Fibroblast of lung (primary cell): ENCODE results near the gene ARSG. TPM values are rescaled to one million over a fixed set of nuclear protein-coding genes. Genes with fewer than 3 reads are reported as not detected.

Source experiments
- DNase-seq, 2 donors: peaks; one replicate each; pipeline versions ENCODE4 v3.0.0 to v3.0.0-alpha.2; 2010; ENCODE audit warnings: low read depth in 2 of 2
- H2AFZ ChIP-seq: 2 replicates; pipeline ENCODE4 v1.5.1; 2012; ENCODE audit warnings: low read length, control low read depth, inconsistent platforms
- H3K27ac ChIP-seq: 2 replicates; pipeline ENCODE4 v1.5.1; 2011; ENCODE audit warnings: low read length, control low read depth; ENCODE audit not compliant: insufficient read depth
- H3K27me3 ChIP-seq: 2 replicates; pipeline ENCODE4 v1.5.1; 2011; ENCODE audit warnings: mild to moderate bottlenecking, low read length; ENCODE audit not compliant: control insufficient read depth, insufficient read depth
- H3K36me3 ChIP-seq: 2 replicates; pipeline ENCODE4 v1.5.1; 2011; ENCODE audit warnings: low read length; ENCODE audit not compliant: control insufficient read depth, insufficient read depth
- H3K4me1 ChIP-seq: 2 replicates; pipeline ENCODE4 v1.5.1; 2011; ENCODE audit warnings: low read length; ENCODE audit not compliant: control insufficient read depth, insufficient read depth; ENCODE audit errors: extremely low read depth
- H3K4me2 ChIP-seq: 2 replicates; pipeline ENCODE4 v1.5.1; 2011; ENCODE audit warnings: low read length, control low read depth; ENCODE audit not compliant: insufficient read depth; ENCODE audit errors: extremely low read depth
- H3K4me3 ChIP-seq, 4 experiments: fragments of 200-600 bp in 1 of 4; sonication (generic) in 1 of 4; replicated peaks in 1 of 4; 2 replicates each; pipeline ENCODE4 v1.5.1; 2011 to 2016; ENCODE audit warnings: low read length in 4 of 4, low read depth in 3 of 4, mild to moderate bottlenecking in 3 of 4, control low read depth in 2 of 4, inconsistent platforms in 1 of 4, mixed read lengths in 1 of 4; ENCODE audit not compliant: insufficient read depth in 1 of 4; ENCODE audit errors: control extremely low read depth in 1 of 4
- H3K79me2 ChIP-seq: 2 replicates; pipeline ENCODE4 v1.5.1; 2012; ENCODE audit warnings: mild to moderate bottlenecking, low read length, inconsistent platforms; ENCODE audit not compliant: control insufficient read depth, insufficient read depth
- H3K9ac ChIP-seq: 2 replicates; pipeline ENCODE4 v1.5.1; 2011; ENCODE audit warnings: mild to moderate bottlenecking, low read length, control low read depth; ENCODE audit not compliant: insufficient read depth
- H3K9me3 ChIP-seq: 2 replicates; pipeline ENCODE4 v1.5.1; 2012; ENCODE audit warnings: low read depth, low read length; ENCODE audit not compliant: control insufficient read depth, insufficient read depth
- H4K20me1 ChIP-seq: 2 replicates; pipeline ENCODE4 v1.5.1; 2011; ENCODE audit warnings: low read length; ENCODE audit not compliant: control insufficient read depth, insufficient read depth; ENCODE audit errors: extremely low read depth
- CTCF ChIP-seq, 2 donors: IDR thresholded peaks in 1 of 2; conservative IDR thresholded peaks in 1 of 2; 1 replicate in 1 of 2; 2 replicates in 1 of 2; pipeline ENCODE4 v1.5.1; 2011 to 2012; ENCODE audit warnings: low read length in 2 of 2, control low read depth in 1 of 2, inconsistent platforms in 1 of 2, low read depth in 1 of 2, mild to moderate bottlenecking in 1 of 2
- EZH2 ChIP-seq: IDR thresholded peaks from 2 replicates; pipeline ENCODE4 v1.5.1; 2012; ENCODE audit warnings: low read length, control low read depth, mild to moderate bottlenecking; ENCODE audit errors: missing control alignments
- polyA plus RNA-seq, 2 donors: library from polyadenylated mRNA; depleted of rRNA in 1 of 2; stranded (reverse) in 1 of 2; unstranded in 1 of 2; fragments of >200 nt; gene quantifications; 2 replicates each; pipeline ENCODE4 v1.2.1, GENCODE V29; 2011 to 2012; ENCODE audit warnings: missing spikeins in 1 of 2
- total RNA-seq: library from RNA; depleted of rRNA; stranded (reverse); fragments of >200 nt; gene quantifications from 2 replicates; pipeline ENCODE4 v1.2.1, GENCODE V29; 2014

ARSG gene
- total and polyA plus RNA-seq, 2 donors (not counting 1 experiment from before 2014, with no cell fraction given) = 3.5 to 8.1 TPM

GRCh38 chr17:68429881-68430280, 138.6 kb downstream of the ARSG start:
- H3K4me1 ChIP-seq = no peaks in the 10 kb centered on the region
- no peaks in the 10 kb centered on the region for H3K79me2 ChIP-seq
- H3K9me3 ChIP-seq = no peaks in the 10 kb centered on the region
- H3K27me3 ChIP-seq = no peaks in the 10 kb centered on the region
- no peaks in the 10 kb centered on the region for H4K20me1 ChIP-seq
- no peak overlapping the region for H3K9ac ChIP-seq
- no peak for TF ChIP-seq EZH2
- TF ChIP-seq CTCF (conservative IDR thresholded peaks at IDR 0.05 in 1 of 2, IDR thresholded peaks at IDR 0.05 in 1 of 2; ENCODE audit: low read depth in 1 of 2, low read length in 2 of 2) = no peak
- DNase-seq = no peak
- H3K27ac ChIP-seq = no peak overlapping the region
- H2AFZ ChIP-seq = no peak overlapping the region
- H3K36me3 ChIP-seq = peaks cover 36% of the 10 kb centered on the region
- H3K4me3 ChIP-seq = no peak overlapping the region
- H3K4me2 ChIP-seq = no peak overlapping the region

GRCh38 chr17:68431045-68431608, 139.8 kb downstream of the ARSG start:
- Histone ChIP-seq H3K9me3 (no peaks in the 10 kb centered on the region), H3K79me2 (no peaks in the 10 kb centered on the region), H3K4me3 (no peak overlapping the region), H2AFZ (no peak overlapping the region), H3K9ac (no peak overlapping the region), H3K4me1 (peaks cover 3% of the 10 kb centered on the region), H3K27ac (no peak overlapping the region), H3K4me2 (no peak overlapping the region), H3K36me3 (peaks cover 40% of the 10 kb centered on the region), H3K27me3 (no peaks in the 10 kb centered on the region), H4K20me1 (no peaks in the 10 kb centered on the region)
- TF ChIP-seq CTCF (conservative IDR thresholded peaks at IDR 0.05 in 1 of 2, IDR thresholded peaks at IDR 0.05 in 1 of 2; ENCODE audit: low read depth in 1 of 2, low read length in 2 of 2) = no peak
- no peak for TF ChIP-seq EZH2
- DNase-seq = no peak

- TF ChIP-seq EZH2 = no peak
- peak in 1 of 2 donors; percentile 32 for TF ChIP-seq CTCF (conservative IDR thresholded peaks at IDR 0.05 in 1 of 2, IDR thresholded peaks at IDR 0.05 in 1 of 2; ENCODE audit: low read depth in 1 of 2, low read length in 2 of 2)
- H3K27ac ChIP-seq = no peak overlapping the region
- H2AFZ ChIP-seq = no peak overlapping the region
- H3K4me3 ChIP-seq = no peak overlapping the region
- no peak overlapping the region for H3K4me2 ChIP-seq
- H3K36me3 ChIP-seq = peaks cover 40% of the 10 kb centered on the region
- peak; percentile 6 to 38 for DNase-seq
- peaks cover 6% of the 10 kb centered on the region for H3K4me1 ChIP-seq
- no peak overlapping the region for H3K9ac ChIP-seq
- H3K27me3 ChIP-seq = no peaks in the 10 kb centered on the region
- H4K20me1 ChIP-seq = no peaks in the 10 kb centered on the region
- no peaks in the 10 kb centered on the region for H3K9me3 ChIP-seq
- no peaks in the 10 kb centered on the region for H3K79me2 ChIP-seq
Observed at GRCh38 chr17:68431661-68432071, 140.4 kb downstream of the ARSG start.
